ENCODE data around the gene STRN3.
"Not testable (repeated sequence)": the region's sequence is repeated elsewhere in the genome, so short reads cannot be mapped to it uniquely, and the experiment has no call there.

Gene STRN3

DNA sequence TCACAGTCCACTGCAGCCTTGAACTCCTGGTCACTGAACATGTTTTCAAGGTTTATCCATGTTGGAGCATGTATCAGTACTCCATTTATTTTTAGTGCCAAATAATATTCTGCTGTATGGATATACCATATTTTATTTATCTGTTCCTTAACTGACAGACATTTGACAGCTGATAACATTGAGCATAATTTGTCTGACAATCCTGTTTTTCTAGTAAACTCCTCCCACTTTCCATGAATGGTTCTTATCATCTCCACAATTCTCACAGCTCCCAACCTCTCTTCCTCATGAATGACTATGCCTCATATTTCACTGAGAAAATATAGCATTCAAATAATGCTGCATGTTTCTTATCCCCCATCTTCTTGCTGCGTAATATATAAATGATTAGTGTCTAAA, 118.5 kb downstream of the STRN3 start:
- no peak for DNase-seq (ENCODE audit: low spot score)

- DNase-seq (ENCODE audit: low spot score): no peak
Observed at GRCh38 chr14:30906752-30907658, 119.2 kb downstream of the STRN3 start.

DNA sequence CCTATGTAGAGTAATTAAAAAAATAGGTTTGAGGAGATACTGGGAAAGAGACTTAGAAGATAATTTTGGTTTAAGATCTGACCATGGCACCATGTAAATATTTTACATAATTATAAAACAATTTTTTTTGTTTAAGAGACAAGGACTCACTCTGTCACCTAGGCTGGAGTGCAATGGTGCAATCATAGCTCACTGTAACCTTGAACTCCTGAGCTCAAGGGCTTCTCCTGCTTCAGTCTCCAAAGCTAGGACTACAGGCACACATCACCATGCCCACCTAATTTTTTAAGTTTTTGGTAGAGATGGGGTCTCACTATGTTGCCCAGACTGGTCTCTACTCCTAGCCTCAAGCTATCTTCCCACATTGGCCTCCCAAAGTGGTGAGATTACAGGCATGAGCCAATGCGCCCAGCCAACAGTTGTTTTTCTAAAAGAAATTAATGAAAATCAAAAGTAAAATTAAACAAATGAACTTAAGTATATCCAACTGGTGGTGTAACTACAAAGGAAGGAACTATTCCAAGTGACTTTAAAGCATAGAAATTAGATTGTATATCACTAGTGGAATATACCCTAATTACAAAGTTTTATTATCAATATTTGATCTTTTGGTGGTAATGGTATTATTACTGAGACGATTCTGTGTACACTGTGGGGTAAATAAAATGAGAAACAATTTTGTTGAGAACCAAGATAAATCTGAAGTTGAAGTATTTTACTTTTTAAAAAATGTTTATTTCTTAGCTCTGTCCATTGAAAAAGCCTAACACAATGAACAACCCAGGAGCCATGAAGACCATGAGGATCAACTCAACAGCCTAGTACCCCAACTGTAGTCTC, 122.7 kb downstream of the STRN3 start:
- no peak for DNase-seq (ENCODE audit: low spot score)

DNA sequence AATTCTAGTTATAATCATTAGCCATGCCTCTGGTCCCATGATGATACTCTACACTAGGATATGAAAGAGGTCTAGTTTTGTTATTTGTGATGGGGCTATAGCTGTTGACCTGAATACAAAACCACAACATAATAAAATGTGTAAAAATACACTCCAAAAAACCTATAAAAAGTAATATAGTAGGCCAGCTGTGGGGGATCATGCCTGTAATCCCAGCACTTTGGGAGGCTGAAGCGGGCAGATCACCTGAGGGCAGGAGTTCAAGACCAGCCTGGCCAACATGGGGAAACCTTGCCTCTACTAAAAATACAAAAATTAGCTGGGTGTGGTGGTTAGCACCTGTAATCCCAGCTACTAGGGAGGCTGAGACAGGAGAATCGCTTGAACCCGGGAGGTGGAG, 129.1 kb downstream of the STRN3 start:
- not testable (repeated sequence) for DNase-seq (ENCODE audit: low spot score)

DNA sequence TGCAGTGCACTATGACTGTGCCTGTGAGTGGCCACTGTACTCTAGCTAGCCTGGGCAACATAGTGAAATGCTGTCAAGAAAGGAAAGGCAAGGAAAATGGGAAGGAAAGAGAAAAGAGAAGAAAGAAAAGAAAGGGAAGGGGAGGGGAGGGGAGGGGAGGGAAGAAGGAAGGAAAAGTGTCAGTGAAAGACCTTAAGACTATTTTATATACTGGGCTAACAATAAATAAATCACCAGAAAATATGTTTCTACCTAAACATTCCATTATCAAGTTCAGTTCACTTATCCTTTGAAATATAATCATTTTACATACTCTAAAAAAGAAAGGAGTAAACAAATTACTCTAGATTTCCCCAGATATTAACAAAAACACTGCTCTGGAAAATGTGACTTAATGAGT, 129.7 kb downstream of the STRN3 start:
- no peak for DNase-seq (ENCODE audit: low spot score)

- no peak for DNase-seq (ENCODE audit: low spot score)
Observed at GRCh38 chr14:30894923-30895515, 131.2 kb downstream of the STRN3 start.

DNA sequence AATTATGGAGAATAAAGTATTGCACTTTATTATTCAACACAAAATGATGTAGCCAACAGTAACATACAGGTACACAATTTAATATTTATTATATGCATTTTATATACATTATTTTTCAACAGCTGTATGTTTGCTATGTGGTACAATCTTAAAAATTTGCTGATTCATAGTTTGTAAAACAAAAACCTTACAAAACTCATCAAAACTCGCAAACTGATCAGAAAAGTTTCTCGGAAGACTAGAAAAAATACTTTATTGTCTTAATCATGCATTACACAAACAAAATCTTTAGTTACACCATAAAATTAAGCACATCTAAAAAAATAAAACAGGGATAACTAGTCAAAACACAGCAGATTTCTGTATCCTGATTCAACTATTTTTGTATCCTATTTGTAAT, 132.4 kb downstream of the STRN3 start:
- no peak for DNase-seq (ENCODE audit: low spot score)

DNA sequence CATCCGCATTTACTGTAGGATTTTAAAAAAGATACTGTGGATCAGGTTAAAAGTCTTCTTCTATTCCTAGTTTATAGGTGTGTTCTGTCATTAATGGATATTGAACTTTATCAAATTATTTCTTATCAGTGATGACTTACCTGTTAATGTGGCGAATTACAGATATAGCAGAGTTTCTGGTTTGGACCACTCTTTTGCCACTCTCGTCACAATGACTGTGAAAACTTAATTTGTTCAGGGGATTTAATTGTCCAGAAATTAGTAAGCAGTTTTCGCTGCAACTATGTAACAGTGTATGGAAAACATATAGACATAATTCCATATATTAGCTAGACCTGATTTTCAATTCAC, 137.0 kb downstream of the STRN3 start:
- DNase-seq (ENCODE audit: low spot score): no peak

GRCh38 chr14:30888480-30889243, 137.5 kb downstream of the STRN3 start:
- no peak for DNase-seq (ENCODE audit: low spot score)

DNA sequence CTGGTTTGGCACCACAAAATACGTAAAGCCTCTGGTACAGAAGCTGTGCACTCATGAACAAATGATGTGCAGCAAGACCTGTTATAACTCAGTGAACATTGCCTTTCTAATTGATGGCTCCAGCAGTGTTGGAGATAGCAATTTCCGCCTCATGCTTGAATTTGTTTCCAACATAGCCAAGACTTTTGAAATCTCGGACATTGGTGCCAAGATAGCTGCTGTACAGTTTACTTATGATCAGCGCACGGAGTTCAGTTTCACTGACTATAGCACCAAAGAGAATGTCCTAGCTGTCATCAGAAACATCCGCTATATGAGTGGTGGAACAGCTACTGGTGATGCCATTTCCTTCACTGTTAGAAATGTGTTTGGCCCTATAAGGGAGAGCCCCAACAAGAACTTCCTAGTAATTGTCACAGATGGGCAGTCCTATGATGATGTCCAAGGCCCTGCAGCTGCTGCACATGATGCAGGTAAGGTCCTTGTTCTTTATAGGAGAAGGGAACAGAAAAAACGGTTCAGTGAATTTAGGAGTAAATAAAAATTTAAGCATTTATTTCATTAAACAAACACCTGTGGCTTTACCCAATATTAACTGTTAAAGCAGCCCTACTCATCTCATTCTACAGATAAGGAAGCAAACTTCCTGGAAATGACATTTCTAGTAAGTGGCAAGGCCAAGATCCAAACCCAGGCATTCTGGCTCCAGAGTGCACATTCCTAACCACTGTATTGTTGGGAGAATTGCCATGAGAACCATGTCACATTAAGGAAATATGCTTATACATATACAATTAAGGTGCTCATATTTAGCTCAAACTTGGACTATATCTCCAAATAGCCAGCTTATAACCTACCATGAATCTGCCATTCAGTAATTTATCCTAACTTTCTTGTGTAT, 140.1 kb downstream of the STRN3 start:
- no peak for DNase-seq (ENCODE audit: low spot score)

GRCh38 chr14:30884901-30885300, 141.3 kb downstream of the STRN3 start:
- DNase-seq (ENCODE audit: low spot score): no peak

DNA sequence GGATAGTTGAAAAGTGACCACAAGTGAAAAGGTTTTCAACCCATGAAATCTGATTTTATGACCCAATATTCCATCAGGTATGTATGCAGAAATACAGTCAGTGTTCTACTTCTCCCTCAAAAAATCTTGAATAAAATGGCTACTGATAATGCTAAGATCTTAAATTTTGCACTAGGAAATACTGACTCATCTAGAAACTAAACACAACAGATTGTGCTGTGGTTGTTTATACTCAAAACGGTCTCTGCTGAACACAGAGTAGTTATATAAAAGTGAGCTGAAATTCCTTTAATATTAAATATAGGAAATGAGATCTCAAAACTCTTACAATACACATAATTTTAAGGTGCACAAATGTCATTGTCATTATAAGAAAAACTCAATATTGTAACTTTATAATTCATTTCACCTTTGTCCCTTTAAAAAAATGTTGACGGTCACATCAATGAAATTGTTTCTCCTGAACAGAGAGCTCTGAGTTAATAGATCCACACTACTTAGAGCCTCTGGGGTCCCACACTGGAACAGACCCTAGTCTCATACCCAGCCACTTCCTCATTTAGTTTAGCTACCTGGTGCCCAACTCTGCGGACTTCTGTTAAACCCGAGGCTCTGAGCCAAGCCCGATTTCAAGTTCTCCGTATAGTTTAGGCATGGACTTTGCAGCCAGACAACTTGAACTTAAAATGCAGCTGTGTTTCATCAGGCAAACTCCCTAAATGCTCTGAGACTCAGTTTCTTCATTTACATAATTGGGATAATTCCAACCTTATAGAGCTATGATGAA, 142.5 kb downstream of the STRN3 start:
- no peak for DNase-seq (ENCODE audit: low spot score)

GRCh38 chr14:30882431-30882830, 143.7 kb downstream of the STRN3 start:
- DNase-seq (ENCODE audit: low spot score): no peak

- no peak for DNase-seq (ENCODE audit: low spot score)
Observed at GRCh38 chr14:30876692-30877091, 149.5 kb downstream of the STRN3 start.

DNA sequence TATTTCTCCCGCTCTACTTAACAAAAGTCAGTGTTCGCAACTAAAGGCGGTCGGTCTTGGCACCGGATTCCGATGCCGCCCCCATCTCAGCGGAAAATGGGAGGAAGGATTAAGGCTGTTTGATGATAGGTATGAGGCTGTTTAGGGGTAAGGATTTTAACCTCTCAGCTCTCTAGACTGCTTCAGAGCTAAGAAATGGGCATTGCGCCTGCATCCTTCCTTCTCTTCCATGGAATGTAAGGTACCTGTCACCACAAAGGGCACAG, 150.5 kb downstream of the STRN3 start:
- no peak for DNase-seq (ENCODE audit: low spot score)

DNA sequence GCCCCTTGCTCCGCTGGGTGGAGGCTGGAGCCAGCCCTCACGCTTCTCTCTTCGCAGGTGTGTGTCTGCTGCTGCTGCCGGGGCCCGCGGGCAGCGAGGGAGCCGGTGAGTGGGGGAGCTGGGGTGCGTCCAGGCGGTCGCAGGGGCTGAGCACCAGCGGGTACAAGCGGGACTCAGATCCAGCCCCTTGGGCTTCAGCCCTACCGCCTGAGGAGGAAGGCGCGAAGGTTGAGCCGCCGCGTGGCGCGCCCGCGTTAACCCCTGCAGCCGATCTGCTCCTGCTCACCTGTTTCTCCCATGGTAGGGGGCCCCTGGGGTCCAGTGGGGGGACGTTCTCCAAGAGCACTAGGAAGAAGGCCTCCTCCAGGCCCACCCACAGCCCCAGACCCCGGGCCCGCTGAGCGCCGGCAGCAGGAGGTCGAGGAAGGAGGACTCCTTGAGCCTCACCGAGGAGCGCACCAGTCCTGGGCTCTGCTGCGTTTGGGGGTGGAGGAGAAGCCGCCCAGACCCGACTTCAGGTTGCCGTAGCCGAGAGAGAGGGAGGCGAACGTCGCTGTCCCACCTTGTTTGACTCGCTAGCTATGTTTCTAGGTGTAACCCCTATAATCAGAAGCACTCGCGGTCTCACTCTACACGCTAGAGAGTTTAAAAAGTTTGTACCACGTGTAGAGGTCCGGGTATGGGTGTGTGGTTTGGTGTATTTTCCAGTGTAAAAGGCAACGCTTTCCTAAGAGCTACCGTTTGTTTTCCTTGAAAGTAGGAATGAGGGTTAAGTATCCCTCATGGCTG, 151.0 kb downstream of the STRN3 start:
- DNase-seq (ENCODE audit: low spot score): no peak

GRCh38 chr14:30874120-30874998, 151.8 kb downstream of the STRN3 start, which contains the start of gene COCH:
Gene COCH, plus strand, starts transcription at chr14:30874559. Its CDS starts 380 bp downstream, at chr14:30874939.
- DNase-seq (ENCODE audit: low spot score): peak; percentile 47

DNA sequence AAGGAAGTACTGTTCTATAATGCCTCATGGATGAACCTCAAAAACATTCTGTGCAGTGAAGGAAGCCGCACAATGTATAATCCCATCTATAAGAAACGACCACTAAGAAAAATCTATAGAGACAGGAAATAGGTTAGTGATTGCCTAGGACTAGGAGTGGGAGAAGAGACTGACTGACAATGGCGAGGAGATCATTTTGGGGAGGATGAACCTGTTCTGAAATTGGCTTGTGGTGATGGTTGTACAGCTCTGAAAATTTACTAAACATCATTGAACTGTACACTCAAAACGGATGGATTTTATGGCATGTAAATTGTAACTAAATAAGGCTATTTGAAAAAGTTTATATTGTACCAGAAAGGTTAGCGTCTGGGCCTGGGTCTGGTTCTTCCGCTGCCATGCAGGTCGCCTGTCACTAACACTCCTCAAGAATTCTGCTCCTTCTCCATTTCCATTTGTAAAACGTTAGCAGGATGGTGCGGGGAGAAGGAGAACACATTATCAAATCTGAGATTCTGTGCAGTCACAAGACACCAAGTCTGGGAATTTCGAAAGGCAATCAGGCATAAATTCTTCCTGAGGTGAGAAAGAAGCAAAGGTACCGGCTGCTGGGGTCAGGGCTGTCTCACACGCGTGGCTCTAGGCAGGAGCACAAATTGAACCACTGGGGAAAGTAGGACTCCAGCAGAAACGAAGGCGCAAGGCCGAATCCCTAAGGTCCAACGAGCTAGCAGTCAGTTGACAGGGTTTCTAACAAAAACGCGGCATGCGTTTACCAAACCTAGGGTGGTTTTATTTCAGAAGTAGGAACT, 152.7 kb downstream of the STRN3 start:
- no peak for DNase-seq (ENCODE audit: low spot score)
